ENCODE results near the gene APBA3.
A peak's percentile ranks its signal among the peaks of the same experiment; 100 is the strongest.

The APBA3 gene

DNA sequence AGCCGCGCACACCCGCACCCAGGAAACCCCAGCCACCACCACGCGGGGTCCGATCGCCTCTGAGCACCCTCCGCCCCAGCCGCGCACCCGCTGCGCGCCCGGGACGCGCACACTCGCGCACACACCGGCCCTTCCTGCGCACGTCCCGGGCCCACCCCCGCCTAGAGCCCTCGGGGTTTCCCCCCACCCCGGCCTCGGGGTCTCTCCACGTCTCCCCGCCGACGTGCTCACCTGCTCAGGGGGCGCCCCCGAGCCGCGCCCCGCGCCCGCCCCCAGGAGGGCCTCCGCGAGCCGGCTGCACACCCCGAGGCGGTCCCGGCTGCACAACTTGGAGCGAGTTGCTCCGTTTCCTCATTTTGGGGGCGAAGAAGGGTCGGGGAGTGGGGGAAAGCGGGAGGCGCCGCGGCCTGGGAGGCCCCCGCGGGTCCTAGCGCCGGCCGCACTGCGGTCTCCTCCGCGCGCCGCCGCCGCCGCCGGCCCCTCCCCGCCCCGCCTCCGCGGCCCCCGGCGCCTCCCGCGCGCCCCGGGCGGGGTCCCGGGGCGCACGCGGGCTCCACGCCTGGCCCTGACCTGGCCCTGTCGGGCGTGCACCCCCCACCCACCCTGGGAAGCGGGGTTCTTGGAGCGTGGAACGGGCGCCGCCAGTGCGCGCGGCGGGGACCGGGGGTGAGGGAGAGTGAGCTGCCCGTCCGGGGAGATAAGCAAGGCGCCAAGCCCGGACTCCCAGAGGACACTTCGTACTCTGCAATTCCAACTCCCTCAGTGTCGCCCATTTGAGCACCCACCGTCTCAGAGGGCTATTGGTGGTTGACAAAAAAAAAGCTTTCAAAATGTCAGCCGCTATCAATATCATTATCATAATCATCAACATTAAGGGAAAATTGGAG, 24.7 kb upstream of the APBA3 start, which contains the start of gene MATK:
Gene MATK (minus strand): TSS at position 444 of the 887 bp plus-strand sequence. CDS start 1,246 bp downstream, outside the sequence.
- peak within 1 kb of the TSS; percentile 78 for H3K4me3 ChIP-seq (ENCODE audit: low read depth, low read length)
- peak; percentile 82 for DNase-seq (ENCODE audit: low read depth)
- TF ChIP-seq POLR2A (IDR thresholded peaks at IDR 0.05; ENCODE audit: extremely low read depth, insufficient read length) = peak; percentile 35
- TF ChIP-seq, protein P1, sequence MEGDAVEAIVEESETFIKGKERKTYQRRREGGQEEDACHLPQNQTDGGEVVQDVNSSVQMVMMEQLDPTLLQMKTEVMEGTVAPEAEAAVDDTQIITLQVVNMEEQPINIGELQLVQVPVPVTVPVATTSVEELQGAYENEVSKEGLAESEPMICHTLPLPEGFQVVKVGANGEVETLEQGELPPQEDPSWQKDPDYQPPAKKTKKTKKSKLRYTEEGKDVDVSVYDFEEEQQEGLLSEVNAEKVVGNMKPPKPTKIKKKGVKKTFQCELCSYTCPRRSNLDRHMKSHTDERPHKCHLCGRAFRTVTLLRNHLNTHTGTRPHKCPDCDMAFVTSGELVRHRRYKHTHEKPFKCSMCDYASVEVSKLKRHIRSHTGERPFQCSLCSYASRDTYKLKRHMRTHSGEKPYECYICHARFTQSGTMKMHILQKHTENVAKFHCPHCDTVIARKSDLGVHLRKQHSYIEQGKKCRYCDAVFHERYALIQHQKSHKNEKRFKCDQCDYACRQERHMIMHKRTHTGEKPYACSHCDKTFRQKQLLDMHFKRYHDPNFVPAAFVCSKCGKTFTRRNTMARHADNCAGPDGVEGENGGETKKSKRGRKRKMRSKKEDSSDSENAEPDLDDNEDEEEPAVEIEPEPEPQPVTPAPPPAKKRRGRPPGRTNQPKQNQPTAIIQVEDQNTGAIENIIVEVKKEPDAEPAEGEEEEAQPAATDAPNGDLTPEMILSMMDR (IDR thresholded peaks at IDR 0.05; ENCODE audit: low read depth, low read length) = no peak

DNA sequence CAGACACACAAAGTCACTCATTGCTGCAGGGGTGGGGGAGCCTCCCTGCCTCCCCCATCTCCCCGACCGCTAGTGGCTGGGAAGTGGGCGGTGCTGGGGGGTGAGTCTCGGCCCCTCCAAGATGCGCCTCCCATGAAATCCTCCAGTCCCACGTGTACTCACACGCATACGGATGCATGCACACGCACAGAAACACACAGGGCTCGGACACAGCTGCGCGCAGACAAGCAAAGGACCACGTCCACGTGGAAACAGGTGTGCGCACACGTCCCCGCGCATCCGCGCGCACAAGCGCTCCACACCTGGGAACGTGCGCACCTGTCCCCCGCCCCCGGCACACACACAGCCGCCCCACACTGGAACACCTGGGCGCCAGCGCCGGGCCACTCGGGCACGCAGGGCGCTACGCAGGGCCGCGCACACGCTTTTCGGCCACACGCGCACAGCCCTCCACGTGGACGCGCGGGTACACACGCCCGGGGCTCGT, 24.0 kb upstream of the APBA3 start:
- peak; percentile 70 for DNase-seq (ENCODE audit: low read depth)
- peak overlapping the region; percentile 78 for H3K4me3 ChIP-seq (ENCODE audit: low read depth, low read length)
- peak; percentile 12; the same call in 1 of the 2 replicates for TF ChIP-seq MYC (IDR thresholded peaks at IDR 0.05; ENCODE audit: low read depth, low read length)
- TF ChIP-seq MAX (IDR thresholded peaks at IDR 0.05; ENCODE audit: low read depth, low read length) = peak; percentile 63
- TF ChIP-seq POLR2A (IDR thresholded peaks at IDR 0.05; ENCODE audit: extremely low read depth, insufficient read length) = peak; percentile 19
- TF ChIP-seq, protein P1 (IDR thresholded peaks at IDR 0.05; ENCODE audit: low read depth, low read length) = no peak

GRCh38 chr19:3784607-3785450, 23.3 kb upstream of the APBA3 start:
- TF ChIP-seq MYC (IDR thresholded peaks at IDR 0.05; ENCODE audit: low read depth, low read length) = no peak
- no peak for TF ChIP-seq MAX (IDR thresholded peaks at IDR 0.05; ENCODE audit: low read depth, low read length)
- TF ChIP-seq, protein P1 (IDR thresholded peaks at IDR 0.05; ENCODE audit: low read depth, low read length) = no peak
- TF ChIP-seq POLR2A (IDR thresholded peaks at IDR 0.05; ENCODE audit: extremely low read depth, insufficient read length) = no peak
- peak overlapping the region; percentile 78 for H3K4me3 ChIP-seq (ENCODE audit: low read depth, low read length)
- no peak for DNase-seq (ENCODE audit: low read depth)

- DNase-seq (ENCODE audit: low read depth) = peak; percentile 36
- TF ChIP-seq MAX (IDR thresholded peaks at IDR 0.05; ENCODE audit: low read depth, low read length) = no peak
- TF ChIP-seq, protein P1 (IDR thresholded peaks at IDR 0.05; ENCODE audit: low read depth, low read length) = peak; percentile 14
- TF ChIP-seq POLR2A (IDR thresholded peaks at IDR 0.05; ENCODE audit: extremely low read depth, insufficient read length) = no peak
- no peak overlapping the region for H3K4me3 ChIP-seq (ENCODE audit: low read depth, low read length)
Measured at GRCh38 chr19:3783660-3784584, 22.4 kb upstream of the APBA3 start.

- H3K4me3 ChIP-seq (ENCODE audit: low read depth, low read length) = no peak overlapping the region
- DNase-seq (ENCODE audit: low read depth) = no peak
- no peak for TF ChIP-seq POLR2A (IDR thresholded peaks at IDR 0.05; ENCODE audit: extremely low read depth, insufficient read length)
- TF ChIP-seq, protein P1 (IDR thresholded peaks at IDR 0.05; ENCODE audit: low read depth, low read length) = no peak
- TF ChIP-seq MYC (IDR thresholded peaks at IDR 0.05; ENCODE audit: low read depth, low read length) = no peak
- TF ChIP-seq MAX (IDR thresholded peaks at IDR 0.05; ENCODE audit: low read depth, low read length) = no peak
Measured at GRCh38 chr19:3782903-3783302, 21.4 kb upstream of the APBA3 start.

Measured in NB4 (cell line).